Heart left ventricle (tissue), 16 donors: Measurements from ENCODE around the gene RFX5. TPM values are rescaled to one million over a fixed set of nuclear protein-coding genes. Genes with fewer than 3 reads are reported as not detected.

Source experiments
- ATAC-seq, 4 donors: fragments of 200-7000 bp; cut with Tn5 transposase; one replicate each; pipeline ENCODE4 v1.9.1; 2020 to 2022; ENCODE audit warnings: moderate library complexity in 4 of 4, mild to moderate bottlenecking in 3 of 4, moderate number of reproducible peaks in 1 of 4
- DNase-seq, 5 donors: peaks; one replicate each; pipeline ENCODE4 v3.0.0-alpha.2; 2020
- H3K27ac ChIP-seq, 12 donors: fragments of 200-600 bp; sonication (generic) in 4 of 12; one replicate each; pipeline versions ENCODE4 v1.5.0 to v1.8.0; 2016 to 2022; ENCODE audit warnings: mild to moderate bottlenecking in 2 of 12
- H3K27me3 ChIP-seq, 9 donors: fragments of 200-600 bp; sonication (generic) in 2 of 9; one replicate each; pipeline versions ENCODE4 v1.5.1 to v1.8.0; 2016 to 2022; ENCODE audit warnings: mild to moderate bottlenecking in 3 of 9
- H3K36me3 ChIP-seq, 9 donors: fragments of 200-600 bp; sonication (generic) in 2 of 9; one replicate each; pipeline versions ENCODE4 v1.5.0 to v1.8.0; 2018 to 2022; ENCODE audit warnings: mild to moderate bottlenecking in 2 of 9
- H3K4me1 ChIP-seq, 12 donors: fragments of 200-600 bp; sonication (generic) in 4 of 12; one replicate each; pipeline versions ENCODE4 v1.5.0 to v1.8.0; 2016 to 2022; ENCODE audit warnings: mild to moderate bottlenecking in 3 of 12
- H3K4me3 ChIP-seq, 12 donors: fragments of 200-600 bp; sonication (generic) in 4 of 12; one replicate each; pipeline versions ENCODE4 v1.5.0 to v1.8.0; 2017 to 2022; ENCODE audit warnings: mild to moderate bottlenecking in 9 of 12, moderate library complexity in 4 of 12
- H3K9me3 ChIP-seq, 12 donors: fragments of 200-600 bp; sonication (generic) in 4 of 12; one replicate each; pipeline versions ENCODE4 v1.5.0 to v1.8.0; 2016 to 2022; ENCODE audit warnings: mild to moderate bottlenecking in 1 of 12
- POLR2A ChIP-seq, 2 donors: fragments of 450-650 bp; IDR thresholded peaks; one replicate each; pipeline ENCODE4 v1.6.1; 2017; ENCODE audit warnings: antibody characterized with exemption in 2 of 2, mild to moderate bottlenecking in 2 of 2, moderate library complexity in 2 of 2
- WGBS, 4 donors: extraction: QIAGEN DNeasy Blood & Tissue Kit in 2 of 4; methylation state at CpG; one replicate each; pipeline versions ENCODE4 v1.1.5 to v1.1.7; 2013 to 2018; 5-methylcytosine and 5-hydroxymethylcytosine counted together
- intact Hi-C, 10 donors: fragments of 100-400 bp; cut with DNase I; formaldehyde crosslinking; loops; one replicate each; pipeline versions ENCODE4 v1.11.1 to v1.14.2; 2022
- polyA plus RNA-seq, 2 donors: library from polyadenylated mRNA; stranded (reverse); fragments of 200-250 nt; gene quantifications; one replicate each; pipeline ENCODE4 v1.2.3, GENCODE V29; 2013
- total RNA-seq, 9 donors: library from RNA; depleted of rRNA in 2 of 9; stranded (reverse); fragments of >200 nt in 2 of 9; fragmentation: NEBNext Ultra II Directional in 3 of 9; extraction: Animal tissue kit (Norgen Biotek cat#: 25700) in 3 of 9; gene quantifications; one replicate each; pipeline versions ENCODE4 v1.1.0 to v1.2.4, GENCODE V29; 2016 to 2023
- TF ChIP-seq, protein P1 (sequence below), 12 donors: fragments of 200-600 bp; sonication (generic) in 4 of 12; IDR thresholded peaks; one replicate each; pipeline versions ENCODE4 v1.5.0 to v1.8.0; 2018 to 2022; ENCODE audit warnings: antibody characterized with exemption in 12 of 12, mild to moderate bottlenecking in 5 of 12
- donor health status: ischemic (EF 13 %, LVEDD 7.1; RV severe dilation, severe dysfunction).
- donor health status: healthy with polysubstance abuse.
- donor health status: DM: no; HTN: yes; CAD: no.
- donor health status: DM: no; HTN: no; CAD: no.
- donor health status: ischemic (EF 25% LVEDD 6.9; RV normal size, moderate dysfunction).
- donor health status: ischemic (EF 25% LVEDD 5.7; RV mildly dilated, moderate dysfunction).
- donor health status: healthy.
- donor health status: DM: yes; HTN: yes; CAD: no.
- donor health status: ischemic (EF 35%, LVEDD 5.7; RV mildly dilated, moderate dysfunction).
- donor health status: nonischemic (EF 11% LVEDD 7.7; RV severe dilation, severe dysfunction).
- donor health status: DM: yes; HTN: yes; CAD: no.
- donor health status: PGD.
- donor health status: ischemic (EF 29% LVEDD 5.4; RV normal size, mild dysfunction).
- donor health status: nonischemic (EF 23%, LVEDD 6.1; RV moderate dilation, normal function).

Gene RFX5
- total and polyA plus RNA-seq, 11 donors, result 10.8 to 49.3 (median 21.3) TPM

- 75 to 88% (median 85%) methylated on average over 14 to 19 of the region's 19 CpGs for WGBS, 4 donors
- Histone ChIP-seq H3K4me3 (no peak overlapping the region), H3K9me3 (no peaks in the 10 kb centered on the region), H3K36me3 (peaks cover 0 to 100% (median 98%) of the 10 kb centered on the region in 9 donors), H3K27me3 (no peaks in the 10 kb centered on the region), H3K27ac (no peak overlapping the region), H3K4me1 (peaks cover 0 to 11% (median 0%) of the 10 kb centered on the region in 12 donors)
- no peak for ATAC-seq
- TF ChIP-seq, protein P1, sequence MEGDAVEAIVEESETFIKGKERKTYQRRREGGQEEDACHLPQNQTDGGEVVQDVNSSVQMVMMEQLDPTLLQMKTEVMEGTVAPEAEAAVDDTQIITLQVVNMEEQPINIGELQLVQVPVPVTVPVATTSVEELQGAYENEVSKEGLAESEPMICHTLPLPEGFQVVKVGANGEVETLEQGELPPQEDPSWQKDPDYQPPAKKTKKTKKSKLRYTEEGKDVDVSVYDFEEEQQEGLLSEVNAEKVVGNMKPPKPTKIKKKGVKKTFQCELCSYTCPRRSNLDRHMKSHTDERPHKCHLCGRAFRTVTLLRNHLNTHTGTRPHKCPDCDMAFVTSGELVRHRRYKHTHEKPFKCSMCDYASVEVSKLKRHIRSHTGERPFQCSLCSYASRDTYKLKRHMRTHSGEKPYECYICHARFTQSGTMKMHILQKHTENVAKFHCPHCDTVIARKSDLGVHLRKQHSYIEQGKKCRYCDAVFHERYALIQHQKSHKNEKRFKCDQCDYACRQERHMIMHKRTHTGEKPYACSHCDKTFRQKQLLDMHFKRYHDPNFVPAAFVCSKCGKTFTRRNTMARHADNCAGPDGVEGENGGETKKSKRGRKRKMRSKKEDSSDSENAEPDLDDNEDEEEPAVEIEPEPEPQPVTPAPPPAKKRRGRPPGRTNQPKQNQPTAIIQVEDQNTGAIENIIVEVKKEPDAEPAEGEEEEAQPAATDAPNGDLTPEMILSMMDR (IDR thresholded peaks at IDR 0.05), result no peak
- no peak for TF ChIP-seq POLR2A (IDR thresholded peaks at IDR 0.05)
- no peak for DNase-seq
- intact Hi-C loops, result loop anchor here in 1 of 10 donors (10.0 kb wide), 1 partner anchor 104 kb away; the partner anchor contains the start of gene PSMB4
Measured at GRCh38 chr1:151290709-151291303, 56.2 kb downstream of the RFX5 start.

Other genes with a start within 250 kb of the RFX5 start
- gene SEMA6C, start 200.6 kb downstream of the RFX5 start, total RNA-seq, result 10 to 100 TPM; 36.4 to 97.1 (median 50.8) TPM
- gene SEMA6C, start 200.6 kb downstream of the RFX5 start, polyA plus RNA-seq, result 10 to 100 TPM; 16.4 to 85.0 TPM
- 1 to 10 TPM in 6 of 9 donors, under 1 TPM in 3; 0.49 to 7.9 (median 1.3) TPM for gene TNFAIP8L2, start 190.6 kb downstream of the RFX5 start, total RNA-seq
- gene TNFAIP8L2, start 190.6 kb downstream of the RFX5 start, polyA plus RNA-seq, result 1 to 10 TPM; 1.6 to 2.0 TPM
- 10 to 100 TPM; 10.1 to 26.8 (median 13.0) TPM for gene LYSMD1, start 181.3 kb downstream of the RFX5 start, total RNA-seq
- gene LYSMD1, start 181.3 kb downstream of the RFX5 start, polyA plus RNA-seq, result 10 to 100 TPM in 1 of 2 donors, 1 to 10 TPM in 1; 6.8 to 14.7 TPM
- gene SCNM1, start 181.1 kb downstream of the RFX5 start, total RNA-seq, result 10 to 100 TPM; 11.5 to 28.4 (median 17.5) TPM
- 10 to 100 TPM; 33.0 to 44.4 TPM for gene SCNM1, start 181.1 kb downstream of the RFX5 start, polyA plus RNA-seq
- under 1 TPM in 3 of 9 donors, not detected in 6; 0.37 to 0.61 (median 0.50) TPM for gene TMOD4, start 171.3 kb downstream of the RFX5 start, total RNA-seq
- not detected for gene TMOD4, start 171.3 kb downstream of the RFX5 start, polyA plus RNA-seq
- gene VPS72, start 157.1 kb downstream of the RFX5 start, total RNA-seq, result 10 to 100 TPM; 29.6 to 49.1 (median 38.1) TPM
- 10 to 100 TPM; 31.2 to 41.6 TPM for gene VPS72, start 157.1 kb downstream of the RFX5 start, polyA plus RNA-seq
- 10 to 100 TPM; 28.1 to 48.8 (median 37.0) TPM for gene PIP5K1A, start 148.7 kb downstream of the RFX5 start, total RNA-seq
- 10 to 100 TPM; 20.5 to 26.1 TPM for gene PIP5K1A, start 148.7 kb downstream of the RFX5 start, polyA plus RNA-seq
- gene PSMD4, start 92.5 kb downstream of the RFX5 start, total RNA-seq, result 100 to 1,000 TPM; 127 to 181 (median 138) TPM
- gene PSMD4, start 92.5 kb downstream of the RFX5 start, polyA plus RNA-seq, result 100 to 1,000 TPM; 205 to 231 TPM
- 10 to 100 TPM; 10.9 to 30.3 (median 14.3) TPM for gene ZNF687, start 65.0 kb downstream of the RFX5 start, total RNA-seq
- gene ZNF687, start 65.0 kb downstream of the RFX5 start, polyA plus RNA-seq, result 10 to 100 TPM in 1 of 2 donors, 1 to 10 TPM in 1; 6.9 to 11.1 TPM
- gene PI4KB, start 19.8 kb downstream of the RFX5 start, total RNA-seq, result 10 to 100 TPM; 34.9 to 76.0 (median 49.8) TPM
- gene PI4KB, start 19.8 kb downstream of the RFX5 start, polyA plus RNA-seq, result 10 to 100 TPM; 17.4 to 41.2 TPM
- gene SELENBP1, start 25.5 kb upstream of the RFX5 start, total RNA-seq, result 10 to 100 TPM; 27.6 to 97.8 (median 48.7) TPM
- gene SELENBP1, start 25.5 kb upstream of the RFX5 start, polyA plus RNA-seq, result 10 to 100 TPM; 14.3 to 37.9 TPM
- 100 to 1,000 TPM; 173 to 237 (median 212) TPM for gene PSMB4, start 52.3 kb upstream of the RFX5 start, total RNA-seq
- gene PSMB4, start 52.3 kb upstream of the RFX5 start, polyA plus RNA-seq, result 100 to 1,000 TPM; 345 to 367 TPM
- gene POGZ, start 112.2 kb upstream of the RFX5 start, total RNA-seq, result 10 to 100 TPM; 26.0 to 64.3 (median 35.5) TPM
- 10 to 100 TPM; 11.4 to 20.6 TPM for gene POGZ, start 112.2 kb upstream of the RFX5 start, polyA plus RNA-seq
- 10 to 100 TPM in 1 of 9 donors, under 1 TPM in 4, not detected in 4; 0.09 to 21.0 (median 0.29) TPM for gene CGN, start 164.1 kb upstream of the RFX5 start, total RNA-seq
- under 1 TPM; 0.08 to 0.18 TPM for gene CGN, start 164.1 kb upstream of the RFX5 start, polyA plus RNA-seq
- 10 to 100 TPM in 1 of 9 donors, 1 to 10 TPM in 8; 2.1 to 13.6 (median 4.3) TPM for gene TUFT1, start 193.1 kb upstream of the RFX5 start, total RNA-seq
- 1 to 10 TPM; 2.4 to 5.0 TPM for gene TUFT1, start 193.1 kb upstream of the RFX5 start, polyA plus RNA-seq